Suppressor macrophage treated with lipopolysaccharide for 1 hour (primary cell): ENCODE data around the gene RIN3.

Experiments used
- DNase-seq, 3 donors: peaks; one replicate each; pipeline ENCODE4 v3.0.0-alpha.2; 2020 to 2022

Gene RIN3

DNA sequence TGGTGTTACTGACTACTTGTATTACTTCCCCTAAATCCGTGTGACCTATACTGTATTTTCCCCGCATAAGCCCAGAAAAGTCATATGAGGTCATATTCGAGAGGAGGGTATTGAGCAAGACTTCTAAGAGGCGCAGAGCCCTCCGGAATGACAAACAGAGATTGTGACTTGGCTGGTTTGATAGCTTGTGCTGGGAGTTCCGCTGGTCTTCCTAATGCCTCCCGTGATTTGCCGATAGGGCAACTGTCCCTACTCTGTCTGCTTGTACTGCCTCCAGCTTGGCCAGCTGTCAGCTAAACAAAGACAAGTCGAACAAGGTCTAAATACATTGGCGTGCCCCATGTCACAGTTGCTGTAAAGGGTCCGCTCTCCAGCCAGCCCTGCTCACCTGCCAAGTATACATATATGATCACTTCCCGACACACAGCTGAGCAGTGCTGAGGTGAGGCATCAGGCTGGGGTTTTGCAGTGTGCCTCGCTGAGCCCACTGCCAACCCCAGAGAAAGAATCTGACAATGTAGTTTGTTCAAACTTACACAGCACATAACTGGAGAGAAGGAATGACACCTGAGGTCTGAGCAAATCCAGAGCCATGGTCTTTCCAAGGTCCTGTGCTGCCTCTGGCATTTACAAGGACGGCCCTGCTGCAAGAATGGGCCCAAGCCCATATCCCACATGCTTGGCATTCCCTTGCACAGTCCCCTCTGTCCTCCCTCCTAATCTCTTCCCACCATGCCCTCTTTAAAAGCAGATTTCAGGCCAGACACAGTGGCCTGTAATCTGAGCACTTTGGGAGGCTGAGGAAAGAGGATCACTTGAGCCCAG is 211.1 kb downstream of the RIN3 start:
- DNase-seq, result peak; percentile 91 to 99 (median 96)

DNA sequence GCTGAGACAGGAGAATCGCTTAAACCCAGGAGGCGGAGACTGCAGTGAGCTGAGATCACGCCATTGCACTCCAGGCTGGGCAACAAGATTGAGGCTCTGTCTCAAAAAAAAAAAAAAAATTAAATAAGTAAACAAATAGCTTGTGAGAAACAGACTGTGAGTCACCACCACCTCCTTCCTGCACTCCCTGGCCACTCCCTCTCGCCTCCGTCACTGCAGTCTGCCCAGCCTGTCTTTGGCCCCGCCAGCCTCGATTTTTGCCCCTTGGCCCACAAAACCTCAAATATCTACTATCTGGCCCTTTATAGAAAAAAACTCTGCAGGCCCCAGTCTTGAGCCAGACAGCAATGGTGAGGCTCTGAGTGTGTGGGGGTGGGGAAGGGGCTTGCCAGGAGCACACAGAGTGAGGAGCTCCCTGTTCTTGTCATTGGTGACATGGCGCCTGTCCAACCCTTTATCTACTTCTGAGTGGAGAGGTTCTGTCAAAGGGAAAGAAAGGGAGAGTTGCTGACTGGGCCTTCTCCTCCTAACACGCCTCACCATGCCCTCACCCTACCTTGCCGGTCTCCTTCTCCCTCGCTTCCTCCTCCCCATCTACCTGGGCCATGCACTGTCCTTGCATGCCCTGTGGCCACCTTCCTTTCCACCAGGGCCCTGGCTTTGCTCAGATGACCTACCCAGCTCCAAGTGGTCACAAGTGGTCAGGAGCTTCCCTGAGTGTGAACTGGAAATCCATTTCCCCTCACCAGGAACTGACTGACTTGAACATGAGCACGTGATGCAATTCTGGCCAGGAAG is 212.8 kb downstream of the RIN3 start:
- DNase-seq, result peak; percentile 90 to 93 (median 92)

- DNase-seq, result no peak
Observed at GRCh38 chr14:92726933-92727262, 213.3 kb downstream of the RIN3 start.

- peak; percentile 47 to 58 (median 57) for DNase-seq
Observed at GRCh38 chr14:92728759-92729364, 215.3 kb downstream of the RIN3 start.

GRCh38 chr14:92729634-92730358 is 216.2 kb downstream of the RIN3 start:
- DNase-seq, result peak; percentile 67 to 84 (median 82)

DNA sequence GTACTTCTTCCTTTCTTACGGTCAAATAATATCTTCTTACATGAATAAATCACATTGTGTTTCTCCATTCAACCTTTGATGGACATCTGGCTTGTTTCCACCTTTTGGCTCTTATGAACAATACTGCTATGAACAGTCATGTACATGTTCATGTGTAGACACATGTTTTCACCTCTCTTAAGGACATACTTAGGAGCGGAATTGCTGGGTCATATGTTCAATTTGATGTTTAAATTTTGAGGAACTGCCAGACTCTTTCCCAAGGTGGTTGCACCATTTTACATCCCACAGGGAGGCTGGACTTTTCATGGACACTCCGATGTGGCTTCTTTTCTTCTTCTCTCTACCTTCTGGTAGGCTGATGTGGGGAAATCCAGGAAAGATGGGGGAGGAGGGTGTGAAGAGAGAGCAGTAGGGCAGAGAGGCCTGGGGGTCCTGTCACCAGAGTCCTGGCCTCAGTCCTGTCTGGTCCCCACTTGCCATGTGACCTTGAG is 218.1 kb downstream of the RIN3 start:
- DNase-seq, result peak; percentile 54 to 67 (median 58)

DNA sequence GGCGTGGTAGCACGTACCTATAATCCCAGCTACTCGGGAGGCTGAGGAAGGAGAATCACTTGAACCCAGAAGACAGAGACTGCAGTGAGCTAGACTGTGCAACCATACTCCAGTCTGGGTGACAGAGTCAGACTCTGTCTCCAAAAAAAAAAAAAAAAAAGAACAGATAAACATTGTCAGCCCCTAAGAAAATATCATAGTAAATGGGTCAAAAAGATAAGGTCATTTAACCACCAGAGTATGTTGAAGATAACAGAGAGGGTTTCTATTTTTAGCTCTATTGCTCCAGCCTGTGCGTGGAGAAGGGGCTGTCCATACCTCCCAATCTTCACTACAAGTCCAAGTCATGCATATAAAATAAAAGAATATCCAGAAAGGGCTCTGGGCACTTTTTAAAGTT is 219.4 kb downstream of the RIN3 start:
- no peak for DNase-seq

- no peak for DNase-seq
Observed at GRCh38 chr14:92734618-92735017, 221.0 kb downstream of the RIN3 start.

DNA sequence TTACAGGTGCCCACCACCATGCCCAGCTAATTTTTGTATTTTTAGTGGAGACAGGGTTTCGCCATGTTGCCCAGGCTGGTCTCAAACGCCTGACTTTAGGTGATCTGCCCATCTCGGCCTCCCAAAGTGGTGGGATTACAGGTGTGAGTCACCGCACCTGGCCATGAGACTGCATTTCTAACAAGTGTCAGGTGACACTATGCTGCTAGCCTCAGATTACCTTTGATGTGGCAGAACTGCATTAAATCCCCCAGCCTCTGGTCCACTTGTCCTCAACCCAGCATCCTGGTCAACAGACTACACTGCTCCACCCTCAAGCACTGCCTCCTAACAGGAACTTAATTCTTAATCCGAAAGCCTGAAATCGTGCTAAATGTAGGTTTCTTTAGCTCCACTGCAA is 221.8 kb downstream of the RIN3 start:
- no peak for DNase-seq

DNA sequence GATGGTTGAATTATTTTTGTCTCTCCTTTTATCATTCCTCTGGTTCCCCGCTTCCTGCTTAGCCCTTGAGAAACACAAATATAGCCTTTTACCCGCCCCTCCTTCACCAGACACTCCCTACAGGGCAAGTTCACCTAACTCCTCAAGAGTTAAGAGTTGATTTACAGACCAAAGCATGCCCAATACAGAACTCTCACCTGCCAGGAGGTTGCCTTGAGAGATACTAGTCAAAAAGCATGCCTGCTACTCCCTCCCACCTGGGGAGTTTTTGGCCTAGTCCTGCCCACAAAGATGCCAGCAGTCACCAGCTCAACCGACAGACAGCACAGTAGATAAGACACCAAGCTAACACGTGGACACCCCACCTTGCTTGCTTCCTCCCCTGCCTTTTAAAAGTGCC is 223.6 kb downstream of the RIN3 start:
- no peak for DNase-seq

DNA sequence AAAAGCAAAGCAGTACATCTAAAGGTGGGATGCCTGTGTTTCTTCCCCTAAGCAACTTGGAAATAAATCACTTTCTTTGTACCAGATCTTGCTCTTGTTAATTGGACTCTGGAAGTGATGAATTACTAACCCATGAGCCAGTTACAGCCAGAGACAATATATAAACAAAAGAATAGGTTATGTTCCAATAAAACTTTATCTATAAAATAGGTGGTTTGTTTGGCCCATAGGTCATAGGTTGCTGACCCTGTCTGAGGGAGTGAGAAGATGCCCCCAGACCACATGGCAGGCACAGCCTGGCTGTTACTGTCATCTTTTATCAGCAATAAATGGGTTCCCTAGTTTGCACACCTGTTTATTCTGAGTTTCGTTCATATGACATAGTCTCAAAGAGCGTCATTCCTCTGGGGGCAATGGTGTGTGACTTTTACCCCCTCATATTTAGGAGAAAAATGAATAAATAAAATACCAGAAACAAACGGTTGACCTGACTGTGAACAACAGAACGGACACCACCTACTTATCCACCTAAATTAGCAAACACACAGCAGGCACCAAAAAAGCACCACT is 224.1 kb downstream of the RIN3 start:
- no peak for DNase-seq
